Endothelial cell of umbilical vein (primary cell): ENCODE data around the gene COL19A1.

Source experiments
- EZH2 ChIP-seq: IDR thresholded peaks from 2 replicates; pipeline ENCODE4 v1.6.1; 2012; ENCODE audit warnings: borderline replicate concordance, low read depth, mild to moderate bottlenecking, moderate library complexity, low read length, inconsistent platforms; ENCODE audit not compliant: severe bottlenecking
- GATA2 ChIP-seq: IDR thresholded peaks from 2 replicates; pipeline ENCODE4 v1.7.0; 2011; ENCODE audit warnings: low read depth, mild to moderate bottlenecking, moderate library complexity, mixed read lengths, low read length; ENCODE audit not compliant: insufficient read length, insufficient read depth
- JUN ChIP-seq: IDR thresholded peaks from 2 replicates; pipeline ENCODE4 v1.6.1; 2011; ENCODE audit warnings: borderline replicate concordance, low read depth; ENCODE audit not compliant: insufficient read length, insufficient read depth
- POLR2A ChIP-seq: IDR thresholded peaks from 2 replicates; pipeline ENCODE4 v1.6.1; 2012; ENCODE audit warnings: low read depth, mild to moderate bottlenecking, control low read depth, low read length
- TF ChIP-seq, protein P1 (sequence below), 2 donors: IDR thresholded peaks; 1 replicate in 1 of 2; 2 replicates in 1 of 2; pipeline ENCODE4 v1.5.1; 2011; ENCODE audit warnings: low read length in 2 of 2, mild to moderate bottlenecking in 2 of 2, moderate library complexity in 2 of 2, control low read depth in 1 of 2, inconsistent platforms in 1 of 2, low read depth in 1 of 2; ENCODE audit not compliant: insufficient read depth in 1 of 2; ENCODE audit errors: extremely low read depth in 1 of 2

DNA sequence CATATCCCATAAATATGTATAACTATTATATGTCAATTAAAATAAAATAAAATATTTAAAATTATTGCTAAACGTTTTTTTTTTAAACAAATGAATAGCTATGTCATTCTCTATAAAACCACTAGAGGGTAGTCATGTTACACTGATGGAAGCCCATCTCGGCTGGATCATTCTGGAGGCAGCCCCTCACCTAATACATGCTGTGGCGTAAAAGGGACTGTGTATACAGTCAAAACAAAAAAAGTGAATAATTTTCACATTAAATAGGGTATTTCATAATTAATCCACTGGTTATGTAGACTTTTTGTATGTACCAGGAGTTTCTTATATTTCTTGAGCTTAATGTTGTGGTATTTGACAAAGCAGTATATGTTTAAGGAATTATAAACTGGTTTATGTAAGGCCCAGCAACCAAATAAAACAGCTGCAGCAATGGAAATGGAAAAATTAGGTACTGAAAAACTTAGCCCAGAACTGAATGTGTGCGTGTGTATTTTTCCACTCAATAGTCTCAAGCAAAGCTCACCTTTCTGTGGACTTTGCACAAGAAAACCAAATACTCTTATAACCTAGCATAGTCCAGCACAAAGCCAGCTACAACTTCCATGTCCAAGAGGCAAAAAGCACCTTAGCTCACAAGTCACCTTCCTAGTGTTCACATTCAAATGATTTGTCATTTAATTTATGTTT lies 354.8 kb downstream of the COL19A1 start:
- TF ChIP-seq, protein P1, sequence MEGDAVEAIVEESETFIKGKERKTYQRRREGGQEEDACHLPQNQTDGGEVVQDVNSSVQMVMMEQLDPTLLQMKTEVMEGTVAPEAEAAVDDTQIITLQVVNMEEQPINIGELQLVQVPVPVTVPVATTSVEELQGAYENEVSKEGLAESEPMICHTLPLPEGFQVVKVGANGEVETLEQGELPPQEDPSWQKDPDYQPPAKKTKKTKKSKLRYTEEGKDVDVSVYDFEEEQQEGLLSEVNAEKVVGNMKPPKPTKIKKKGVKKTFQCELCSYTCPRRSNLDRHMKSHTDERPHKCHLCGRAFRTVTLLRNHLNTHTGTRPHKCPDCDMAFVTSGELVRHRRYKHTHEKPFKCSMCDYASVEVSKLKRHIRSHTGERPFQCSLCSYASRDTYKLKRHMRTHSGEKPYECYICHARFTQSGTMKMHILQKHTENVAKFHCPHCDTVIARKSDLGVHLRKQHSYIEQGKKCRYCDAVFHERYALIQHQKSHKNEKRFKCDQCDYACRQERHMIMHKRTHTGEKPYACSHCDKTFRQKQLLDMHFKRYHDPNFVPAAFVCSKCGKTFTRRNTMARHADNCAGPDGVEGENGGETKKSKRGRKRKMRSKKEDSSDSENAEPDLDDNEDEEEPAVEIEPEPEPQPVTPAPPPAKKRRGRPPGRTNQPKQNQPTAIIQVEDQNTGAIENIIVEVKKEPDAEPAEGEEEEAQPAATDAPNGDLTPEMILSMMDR (IDR thresholded peaks at IDR 0.05; ENCODE audit: extremely low read depth in 1 of 2, insufficient read depth in 1 of 2, low read depth in 1 of 2, low read length in 2 of 2), result peak; percentile 32 to 35
- TF ChIP-seq POLR2A (no peak), EZH2 (no peak), JUN (no peak), GATA2 (no peak)
